GM18520 (cell line): ENCODE data around the gene ZNF248.

Source experiments
- ATAC-seq: cut with Tn5 transposase; IDR thresholded peaks from one replicate; pipeline ENCODE4 v1.9.1; 2021; ENCODE audit not compliant: unreplicated experiment

The ZNF248 gene

DNA sequence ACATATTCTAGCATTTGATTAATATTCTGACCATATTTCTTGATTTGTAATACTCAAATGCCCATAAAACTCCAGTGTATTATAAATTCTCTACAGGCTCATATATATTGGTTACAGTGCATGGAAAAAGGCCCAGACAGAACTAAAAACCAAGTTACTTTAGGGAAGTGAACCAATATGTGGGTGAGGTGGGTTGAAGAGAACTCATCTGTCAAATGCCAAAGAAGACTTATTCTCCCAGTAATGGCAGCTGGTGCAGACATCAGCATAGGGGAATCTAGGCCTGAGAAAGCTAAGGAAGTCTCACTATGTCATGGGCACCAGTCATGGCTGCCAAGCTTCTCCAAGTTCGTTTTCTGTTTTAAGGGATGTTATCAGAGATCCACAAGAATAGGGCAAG lies 30.6 kb downstream of the ZNF248 start:
- no peak for ATAC-seq

- no peak for ATAC-seq
These were observed 36.2 kb downstream of the ZNF248 start for GRCh38 chr10:37821237-37821636.

DNA sequence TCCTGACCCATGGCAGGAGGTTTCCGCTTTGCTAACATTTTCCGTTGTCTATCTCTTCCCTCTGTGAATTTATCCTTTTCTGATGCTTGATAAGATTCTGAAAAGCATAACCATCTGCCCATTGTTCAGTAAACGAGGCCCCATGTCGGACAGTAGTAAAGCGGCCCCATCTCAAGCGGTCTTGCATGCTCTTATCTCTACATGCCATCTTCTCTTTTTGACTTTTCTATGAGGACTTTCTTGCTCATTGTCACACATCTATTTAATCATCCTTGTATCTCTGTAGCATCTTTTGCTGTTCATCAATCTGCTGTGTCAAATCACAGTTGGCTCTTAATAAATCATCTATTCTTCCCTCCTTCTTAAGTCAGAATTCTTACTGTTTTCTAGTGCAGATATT lies 37.6 kb downstream of the ZNF248 start:
- no peak for ATAC-seq

DNA sequence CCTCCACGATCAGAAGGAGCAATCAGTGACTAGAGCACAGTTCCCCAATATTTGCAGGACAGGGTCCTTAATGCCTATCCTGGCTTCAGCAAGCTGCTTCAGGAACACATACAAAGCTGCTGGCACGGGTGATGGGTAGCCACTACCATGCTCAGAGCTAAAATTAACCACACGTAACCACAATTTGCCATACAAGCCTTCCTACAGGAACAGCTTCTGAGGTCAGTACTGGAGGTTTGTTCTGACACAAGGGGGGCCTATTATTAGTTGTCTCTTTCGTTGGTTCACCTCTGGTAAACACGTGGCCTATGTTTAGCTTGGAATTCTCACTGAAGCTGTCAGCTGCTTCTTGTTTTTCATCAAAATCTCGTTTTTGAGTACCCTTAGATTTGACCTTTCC lies 41.1 kb downstream of the ZNF248 start:
- no peak for ATAC-seq

DNA sequence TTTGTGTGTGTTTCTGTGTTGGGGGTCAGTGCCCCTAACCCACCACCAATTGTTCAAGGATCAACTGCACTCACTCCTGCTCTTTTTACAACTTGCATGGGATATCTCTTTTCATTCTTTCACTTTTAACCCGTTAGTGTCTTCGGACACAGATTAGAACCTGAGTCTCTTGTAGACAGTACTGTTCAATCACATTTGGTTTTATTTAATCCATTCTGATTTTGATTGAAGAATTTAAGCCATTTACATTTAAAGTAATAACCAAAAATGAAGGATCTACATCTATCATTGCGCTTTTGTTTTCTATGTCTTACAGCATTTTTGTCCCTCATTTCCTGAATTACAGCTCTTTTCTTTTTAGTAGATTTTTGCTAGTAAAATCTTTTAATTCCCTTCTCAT lies 43.6 kb downstream of the ZNF248 start:
- no peak for ATAC-seq

GRCh38 chr10:37812290-37812689 lies 45.1 kb downstream of the ZNF248 start:
- no peak for ATAC-seq

DNA sequence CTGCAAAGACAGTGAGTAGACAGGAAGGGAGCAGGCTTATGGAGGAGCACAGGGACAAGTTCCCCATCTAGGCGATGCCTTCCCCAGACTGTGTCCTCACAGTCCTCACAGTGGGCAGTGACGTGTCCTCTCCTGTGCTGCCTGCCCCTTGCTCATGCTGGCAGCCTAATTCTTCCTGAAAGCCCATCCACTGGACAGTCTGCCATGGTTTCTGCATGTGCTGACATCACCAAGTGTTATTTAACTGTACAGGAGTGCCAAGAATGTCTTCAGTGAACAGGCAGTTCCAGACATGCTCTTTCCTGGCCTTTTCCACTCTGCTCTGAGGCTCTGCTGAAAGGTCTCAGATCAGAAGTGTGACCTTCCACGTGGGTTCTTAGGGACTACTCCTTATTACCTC lies 54.1 kb downstream of the ZNF248 start:
- no peak for ATAC-seq

- no peak for ATAC-seq
These were observed 55.9 kb downstream of the ZNF248 start for GRCh38 chr10:37801557-37801956.

DNA sequence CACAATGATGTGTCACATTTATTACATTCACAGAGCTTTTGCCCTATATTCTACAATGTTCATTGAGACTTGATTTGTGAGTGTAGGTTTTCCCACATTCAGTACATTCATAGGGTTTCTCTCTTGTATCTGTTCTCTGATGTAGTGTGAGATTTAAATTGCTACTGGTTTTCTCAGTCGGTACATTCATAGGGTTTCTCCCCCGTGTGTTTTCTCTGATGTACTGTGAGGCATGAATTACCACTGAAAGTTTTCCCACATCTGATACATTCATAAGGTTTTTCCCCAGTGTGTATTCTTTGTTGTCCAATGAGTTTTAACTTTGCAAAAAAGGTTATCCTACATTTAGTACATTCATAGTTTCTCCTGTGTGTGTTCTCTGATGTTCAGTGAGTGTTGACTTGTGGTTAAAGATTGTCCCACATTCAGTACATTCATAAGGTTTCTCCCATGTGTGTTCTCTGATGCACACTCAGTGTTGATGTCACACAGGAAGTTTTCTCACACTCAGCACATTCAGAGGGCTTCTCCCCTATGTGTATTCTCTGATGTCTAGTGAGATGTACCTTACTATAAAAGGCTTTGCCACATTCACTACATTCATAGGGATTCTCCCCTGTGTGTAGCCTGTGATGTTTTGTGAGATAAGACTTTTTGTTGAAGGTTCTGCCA lies 63.0 kb downstream of the ZNF248 start:
- no peak for ATAC-seq

GRCh38 chr10:37789590-37789989 lies 67.8 kb downstream of the ZNF248 start:
- ATAC-seq, result no peak

DNA sequence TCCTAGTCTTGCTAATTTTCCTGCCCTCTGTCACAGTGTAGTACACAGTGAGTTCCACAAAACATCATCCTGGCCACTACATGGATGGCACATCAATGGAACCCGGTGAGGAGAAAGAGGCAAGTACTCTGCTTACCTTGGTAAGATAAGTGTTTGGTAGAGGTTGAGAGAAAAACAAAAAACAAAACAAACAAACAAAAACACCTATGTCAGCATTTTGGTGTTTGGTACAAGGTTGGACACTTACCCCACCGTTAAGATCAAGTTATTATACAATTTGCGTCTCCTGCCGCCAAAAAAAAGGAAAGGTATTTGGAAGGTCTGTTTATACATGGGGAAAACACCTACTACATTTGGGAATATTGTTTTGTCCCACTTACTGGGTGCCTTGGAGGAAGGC lies 72.7 kb downstream of the ZNF248 start:
- no peak for ATAC-seq

GRCh38 chr10:37780536-37780935 lies 76.9 kb downstream of the ZNF248 start:
- no peak for ATAC-seq

GRCh38 chr10:37777056-37777455 lies 80.4 kb downstream of the ZNF248 start:
- ATAC-seq, result no peak

GRCh38 chr10:37775612-37776011 lies 81.8 kb downstream of the ZNF248 start:
- no peak for ATAC-seq

DNA sequence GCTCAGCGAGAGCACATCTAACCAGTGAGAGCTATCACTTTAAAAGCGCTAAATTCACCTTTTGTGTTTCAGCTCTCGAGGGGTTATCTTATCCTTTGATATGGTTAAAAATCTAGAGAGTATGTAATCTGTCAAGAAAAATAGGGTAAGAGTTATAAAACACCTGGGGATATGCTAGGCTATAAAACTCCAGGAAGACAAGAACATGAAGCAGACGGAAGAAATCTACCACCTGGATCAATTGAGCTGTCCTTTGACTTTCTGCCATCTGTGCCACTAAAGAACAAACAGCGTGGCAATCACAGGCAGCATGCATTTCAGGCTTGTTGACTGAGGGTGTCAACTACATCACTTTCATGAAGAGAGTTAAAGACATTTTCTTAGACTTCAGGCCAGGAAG lies 83.1 kb downstream of the ZNF248 start:
- ATAC-seq, result no peak

DNA sequence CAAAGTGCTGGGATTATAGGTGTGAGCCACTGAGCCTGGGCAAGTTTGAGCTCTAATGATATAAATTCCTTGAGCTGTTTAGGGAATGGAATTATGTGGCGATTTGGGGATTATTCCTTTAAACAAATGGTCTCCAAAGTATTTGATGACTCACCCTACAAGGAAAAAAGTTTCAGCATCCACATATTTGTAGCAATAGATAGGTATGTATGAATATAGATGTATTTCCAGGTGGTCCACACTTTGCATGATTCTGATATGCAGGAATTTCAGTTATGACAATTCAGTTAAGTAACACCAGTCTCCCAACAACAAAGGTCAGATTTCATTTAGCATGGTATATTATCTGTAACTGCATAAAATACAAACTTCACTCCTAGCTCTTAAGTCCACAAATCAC lies 92.2 kb downstream of the ZNF248 start:
- ATAC-seq, result no peak

DNA sequence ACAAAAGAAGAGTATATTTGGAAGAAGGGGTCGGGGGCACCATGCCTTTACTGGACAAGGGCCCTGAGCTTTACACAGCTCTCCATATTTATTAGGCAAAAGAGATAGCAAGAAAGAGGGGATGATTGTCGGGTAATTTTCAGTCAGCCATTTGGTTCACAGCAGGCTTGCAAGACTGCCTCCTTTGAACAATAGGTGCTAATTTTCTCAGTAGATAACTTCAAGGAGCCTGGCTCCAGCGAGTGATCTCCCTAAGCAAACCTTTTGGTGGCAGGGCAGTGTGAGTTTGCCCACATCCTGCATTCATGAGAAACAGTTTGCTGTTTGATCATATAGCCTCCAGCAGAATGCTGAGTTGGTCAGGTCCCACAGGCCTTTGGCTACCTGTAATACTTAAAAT lies 94.3 kb downstream of the ZNF248 start:
- ATAC-seq, result no peak

- no peak for ATAC-seq
These were observed 95.1 kb downstream of the ZNF248 start for GRCh38 chr10:37762287-37762686.

DNA sequence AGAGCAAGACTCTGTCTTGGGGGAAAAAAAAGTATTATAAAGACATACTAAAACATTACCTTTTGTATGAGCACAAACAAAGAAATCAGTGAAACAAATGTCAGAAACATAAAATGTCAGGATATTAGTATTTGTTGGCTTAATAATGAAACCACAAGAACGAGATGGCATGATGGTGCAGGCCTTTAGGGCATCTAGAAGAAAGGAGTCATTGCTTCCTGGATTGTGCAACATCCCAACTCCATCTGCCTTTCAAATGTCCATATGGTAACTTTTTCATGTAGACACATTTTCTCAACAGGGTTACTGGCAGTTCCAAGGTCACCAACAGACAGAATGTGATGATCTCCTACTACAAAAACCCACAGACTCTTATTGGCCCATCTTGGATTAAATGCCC lies 96.6 kb downstream of the ZNF248 start:
- ATAC-seq, result no peak

DNA sequence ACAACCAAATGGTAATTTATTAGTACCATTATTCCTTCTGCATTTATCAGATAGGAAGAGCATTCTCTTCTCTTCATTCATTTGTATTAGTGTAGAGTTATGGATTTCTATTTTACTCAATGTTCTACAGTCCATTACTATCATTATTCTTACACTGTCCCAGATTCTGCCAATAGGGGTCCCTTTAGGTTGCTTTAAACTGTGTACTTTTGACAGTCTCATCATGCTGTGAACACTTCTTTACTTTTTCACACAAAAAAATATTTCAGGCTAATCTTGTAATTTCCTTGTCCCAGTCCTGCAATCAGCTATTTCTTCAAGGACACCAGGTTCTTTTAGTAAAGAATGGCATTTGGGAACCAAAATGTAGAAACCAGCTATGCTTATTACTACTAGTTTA lies 99.3 kb downstream of the ZNF248 start:
- no peak for ATAC-seq

GRCh38 chr10:37754538-37755323 lies 102.7 kb downstream of the ZNF248 start:
- no peak for ATAC-seq

GRCh38 chr10:37752334-37752875 lies 105.0 kb downstream of the ZNF248 start:
- no peak for ATAC-seq
